ENCODE data around the gene RPS6KA3. TPM values are rescaled to one million over a fixed set of nuclear protein-coding genes. Genes with fewer than 3 reads are reported as not detected.

RPS6KA3 gene
- polyA plus RNA-seq, 1 of the 3 experiments (the other 2 are of a cell fraction): 14.3 TPM

GRCh38 chrX:20139966-20140365 is 126.7 kb downstream of the RPS6KA3 start (continued):
- TF ChIP-seq ZBTB33 (IDR thresholded peaks at IDR 0.05; ENCODE audit: borderline replicate concordance, low read depth) (no peak), EZH2phosphoT487 (IDR thresholded peaks at IDR 0.05; ENCODE audit: borderline replicate concordance, low read depth) (no peak), CTCF (IDR thresholded peaks at IDR 0.05) (no peak), JUND (IDR thresholded peaks at IDR 0.05) (no peak), PBX3 (IDR thresholded peaks at IDR 0.05) (no peak), YY1 (IDR thresholded peaks at IDR 0.05; ENCODE audit: low read depth) (no peak), FOXJ3 (CRISPR knock-in tag; IDR thresholded peaks at IDR 0.05) (no peak), RFX5 (IDR thresholded peaks at IDR 0.05; ENCODE audit: low read length) (no peak), MAX (IDR thresholded peaks at IDR 0.05; ENCODE audit: low read depth) (no peak), RCOR1 (IDR thresholded peaks at IDR 0.05; ENCODE audit: low read length) (no peak), FOSL2 (IDR thresholded peaks at IDR 0.05; ENCODE audit: borderline replicate concordance, low read depth) (no peak)

- POLR2A ChIA-PET: no interaction called here
- TF ChIP-seq EP300 (IDR thresholded peaks at IDR 0.05; ENCODE audit: borderline replicate concordance in 1 of 2, low read depth in 1 of 2, low read length in 1 of 2) (no peak), EZH2phosphoT487 (IDR thresholded peaks at IDR 0.05; ENCODE audit: borderline replicate concordance, low read depth) (no peak), REST (IDR thresholded peaks at IDR 0.05; ENCODE audit: low read depth, low read length) (no peak), FOXM1 (IDR thresholded peaks at IDR 0.05; ENCODE audit: low read depth) (no peak), SMC3 (IDR thresholded peaks at IDR 0.05; ENCODE audit: low read depth, low read length) (no peak), MAX (IDR thresholded peaks at IDR 0.05; ENCODE audit: low read depth) (no peak), RFX5 (IDR thresholded peaks at IDR 0.05; ENCODE audit: low read length) (no peak), NRF1 (IDR thresholded peaks at IDR 0.05; ENCODE audit: low read depth, low read length) (no peak), USF1 (IDR thresholded peaks at IDR 0.05; ENCODE audit: borderline replicate concordance, low read depth) (no peak), RXRA (IDR thresholded peaks at IDR 0.05; ENCODE audit: borderline replicate concordance, low read depth) (no peak), TCF12 (IDR thresholded peaks at IDR 0.05) (no peak), MEF2A (IDR thresholded peaks at IDR 0.05; ENCODE audit: borderline replicate concordance, low read depth) (no peak)
- Histone ChIP-seq H3K27ac (ENCODE audit: low read depth in 2 of 2, low read length in 1 of 2) (no peak overlapping the region), H3K9me3 (no peaks in the 10 kb centered on the region), H3K4me2 (no peak overlapping the region), H3K4me3 (ENCODE audit: low read depth in 2 of 2, low read length in 1 of 2) (no peak overlapping the region), H3K9me2 (no peaks in the 10 kb centered on the region), H3K79me2 (ENCODE audit: insufficient read depth) (peaks cover 68% of the 10 kb centered on the region), H3K9ac (no peak overlapping the region), H2AFZ (ENCODE audit: low read depth) (no peak overlapping the region), H3K4me1 (ENCODE audit: control insufficient read depth in 1 of 2, insufficient read depth in 2 of 2, low read depth in 1 of 2, low read length in 1 of 2) (peaks cover 0 to 11% of the 10 kb centered on the region in 2 experiments; a peak in 3 of 4 replicates), H3F3A (replicated peaks; ENCODE audit: insufficient read depth) (peaks cover 28% of the 10 kb centered on the region), H3K27me3 (ENCODE audit: insufficient read depth) (no peaks in the 10 kb centered on the region), H4K20me1 (ENCODE audit: insufficient read depth) (peaks cover 39% of the 10 kb centered on the region), H3K36me3 (replicated peaks in 1 of 2; ENCODE audit: control insufficient read depth in 1 of 2, insufficient read depth in 2 of 2, low read length in 1 of 2) (peaks cover 60 to 78% of the 10 kb centered on the region in 2 experiments)
- DNase-seq: no peak
- WGBS (ENCODE audit: low lambda C conversion rate): 85% methylated on average over 5 of the region's 5 CpGs
- CTCF ChIA-PET: no interaction called here
These were observed 130.8 kb downstream of the RPS6KA3 start for GRCh38 chrX:20135944-20136343.

Measured in SK-N-SH (cell line).